ENCODE results near the gene CDC42EP1. TPM values are rescaled to one million over a fixed set of nuclear protein-coding genes. Genes with fewer than 3 reads are reported as not detected.

CDC42EP1 gene
- total RNA-seq, 4 donors from 2014 or later = 22.3 to 41.0 (median 34.7) TPM

- Histone ChIP-seq H3K27ac (peak overlapping the region; percentile 78 to 98 (median 96)), H3K36me3 (peaks cover 0 to 5% (median 0%) of the 10 kb centered on the region in 3 donors), H3K4me3 (peak overlapping the region; percentile 59 to 77 (median 64)), H3K27me3 (no peaks in the 10 kb centered on the region), H3K4me1 (peaks cover 0 to 56% (median 32%) of the 10 kb centered on the region in 4 donors), H3K9me3 (no peaks in the 10 kb centered on the region)
- peak in 1 of 2 donors; percentile 30 for TF ChIP-seq POLR2A (IDR thresholded peaks at IDR 0.05)
- TF ChIP-seq, protein P1, sequence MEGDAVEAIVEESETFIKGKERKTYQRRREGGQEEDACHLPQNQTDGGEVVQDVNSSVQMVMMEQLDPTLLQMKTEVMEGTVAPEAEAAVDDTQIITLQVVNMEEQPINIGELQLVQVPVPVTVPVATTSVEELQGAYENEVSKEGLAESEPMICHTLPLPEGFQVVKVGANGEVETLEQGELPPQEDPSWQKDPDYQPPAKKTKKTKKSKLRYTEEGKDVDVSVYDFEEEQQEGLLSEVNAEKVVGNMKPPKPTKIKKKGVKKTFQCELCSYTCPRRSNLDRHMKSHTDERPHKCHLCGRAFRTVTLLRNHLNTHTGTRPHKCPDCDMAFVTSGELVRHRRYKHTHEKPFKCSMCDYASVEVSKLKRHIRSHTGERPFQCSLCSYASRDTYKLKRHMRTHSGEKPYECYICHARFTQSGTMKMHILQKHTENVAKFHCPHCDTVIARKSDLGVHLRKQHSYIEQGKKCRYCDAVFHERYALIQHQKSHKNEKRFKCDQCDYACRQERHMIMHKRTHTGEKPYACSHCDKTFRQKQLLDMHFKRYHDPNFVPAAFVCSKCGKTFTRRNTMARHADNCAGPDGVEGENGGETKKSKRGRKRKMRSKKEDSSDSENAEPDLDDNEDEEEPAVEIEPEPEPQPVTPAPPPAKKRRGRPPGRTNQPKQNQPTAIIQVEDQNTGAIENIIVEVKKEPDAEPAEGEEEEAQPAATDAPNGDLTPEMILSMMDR (IDR thresholded peaks at IDR 0.05) = peak; percentile 37 to 89 (median 80)
- peak; percentile 78 to 95 (median 94) for DNase-seq
Observed at GRCh38 chr22:37561212-37562048, 1.1 kb downstream of the CDC42EP1 start.

DNA sequence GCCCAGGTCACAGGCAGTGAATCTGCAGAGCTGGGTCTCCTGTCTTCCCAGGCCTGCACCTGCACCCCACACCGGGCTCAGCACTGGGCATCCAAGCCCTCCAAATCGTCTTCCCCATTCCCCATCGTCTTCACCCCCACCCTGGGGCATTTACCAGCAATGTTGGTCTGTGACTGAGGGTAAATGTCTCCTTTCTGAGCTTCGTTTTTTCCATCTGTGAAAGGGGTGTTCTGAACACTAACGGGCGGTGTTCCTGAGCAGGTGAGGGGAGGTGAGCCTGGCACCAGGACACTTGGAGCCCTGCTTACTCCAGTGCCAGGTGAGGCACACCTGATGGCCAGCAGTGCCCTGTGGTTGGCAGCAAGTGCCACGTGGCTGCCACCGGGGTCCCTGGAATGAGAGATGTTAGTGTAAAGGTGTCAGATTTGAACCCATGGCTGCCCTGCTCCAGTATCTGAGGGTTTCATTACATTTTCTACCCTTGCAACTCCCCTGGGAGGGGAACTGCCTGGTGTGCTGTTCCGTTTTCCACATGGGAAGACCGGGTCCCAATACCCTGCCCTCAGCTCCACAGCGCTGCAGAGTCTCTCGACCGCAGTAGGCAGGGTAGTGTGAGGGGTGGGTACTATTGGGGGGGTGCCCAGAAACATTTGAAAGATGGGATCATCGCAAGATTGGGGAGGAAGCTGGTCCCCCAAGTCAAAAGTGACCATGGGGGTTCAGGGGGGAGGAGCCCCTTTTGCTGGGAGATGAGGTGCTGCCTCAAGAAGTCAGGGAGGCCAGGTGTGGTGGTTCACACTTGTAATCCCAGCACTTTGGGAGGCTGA is 2.0 kb downstream of the CDC42EP1 start:
- no peak for TF ChIP-seq POLR2A (IDR thresholded peaks at IDR 0.05)
- TF ChIP-seq, protein P1 (IDR thresholded peaks at IDR 0.05) = no peak
- peak overlapping the region; percentile 59 to 77 (median 64) for H3K4me3 ChIP-seq
- H3K4me1 ChIP-seq = peaks cover 0 to 61% (median 39%) of the 10 kb centered on the region in 4 donors
- H3K27me3 ChIP-seq = no peaks in the 10 kb centered on the region
- H3K9me3 ChIP-seq = no peaks in the 10 kb centered on the region
- peak overlapping the region; percentile 78 to 98 (median 96) for H3K27ac ChIP-seq
- DNase-seq = no peak
- H3K36me3 ChIP-seq = peaks cover 0 to 12% (median 0%) of the 10 kb centered on the region in 3 donors

DNA sequence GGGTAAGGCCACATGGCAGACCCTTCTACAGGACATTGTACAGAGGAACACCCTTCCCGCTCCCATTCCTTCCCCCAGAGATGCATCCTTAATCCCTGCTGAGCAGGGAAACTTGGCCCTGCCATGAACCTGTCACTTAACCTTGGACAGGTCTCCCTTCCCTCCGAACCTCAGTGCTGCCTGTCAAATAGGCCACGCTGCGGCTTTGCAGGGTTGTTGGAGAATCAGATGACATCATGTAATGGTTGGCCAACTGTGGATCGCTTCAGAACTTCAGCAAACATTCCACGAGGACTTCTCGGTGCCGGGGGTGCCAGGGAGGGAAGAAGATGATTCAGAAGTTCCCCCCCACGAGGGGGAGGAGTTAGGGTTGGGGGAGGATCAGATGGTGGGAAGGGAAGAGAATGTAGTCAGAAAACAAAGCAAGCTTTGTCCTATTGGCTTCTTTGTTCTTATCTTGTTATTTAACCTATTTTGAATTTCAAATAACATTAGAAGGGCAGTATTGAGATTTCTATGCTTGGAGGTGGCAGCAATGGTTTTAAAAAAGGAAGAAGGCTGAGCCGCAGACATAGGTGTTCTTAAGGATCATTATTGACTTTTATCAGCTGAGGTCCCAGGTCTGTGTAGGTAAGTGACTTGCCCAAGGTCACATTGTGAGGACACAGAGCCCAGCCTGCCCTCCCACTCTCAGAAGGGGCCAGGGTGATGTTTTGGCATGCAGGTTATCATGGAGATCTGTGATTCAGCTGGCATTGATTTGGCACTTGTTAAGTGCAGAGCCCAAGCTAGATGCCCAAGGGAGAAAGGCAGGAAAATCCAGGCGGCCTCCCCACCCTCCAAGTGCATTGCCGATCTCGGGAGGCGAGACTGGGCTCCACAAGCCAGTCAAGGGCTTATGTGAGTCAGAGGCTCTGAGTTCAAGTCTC is 3.1 kb downstream of the CDC42EP1 start:
- peaks cover 0 to 14% (median 0%) of the 10 kb centered on the region in 3 donors for H3K36me3 ChIP-seq
- H3K4me3 ChIP-seq = no peak overlapping the region
- H3K4me1 ChIP-seq = peaks cover 4 to 69% (median 40%) of the 10 kb centered on the region in 4 donors
- H3K9me3 ChIP-seq = no peaks in the 10 kb centered on the region
- peak overlapping the region; percentile 78 to 98 (median 96) for H3K27ac ChIP-seq
- H3K27me3 ChIP-seq = no peaks in the 10 kb centered on the region
- DNase-seq = peak in 2 of 3 donors; percentile 42 to 80
- no peak for TF ChIP-seq POLR2A (IDR thresholded peaks at IDR 0.05)
- TF ChIP-seq, protein P1 (IDR thresholded peaks at IDR 0.05) = no peak

DNA sequence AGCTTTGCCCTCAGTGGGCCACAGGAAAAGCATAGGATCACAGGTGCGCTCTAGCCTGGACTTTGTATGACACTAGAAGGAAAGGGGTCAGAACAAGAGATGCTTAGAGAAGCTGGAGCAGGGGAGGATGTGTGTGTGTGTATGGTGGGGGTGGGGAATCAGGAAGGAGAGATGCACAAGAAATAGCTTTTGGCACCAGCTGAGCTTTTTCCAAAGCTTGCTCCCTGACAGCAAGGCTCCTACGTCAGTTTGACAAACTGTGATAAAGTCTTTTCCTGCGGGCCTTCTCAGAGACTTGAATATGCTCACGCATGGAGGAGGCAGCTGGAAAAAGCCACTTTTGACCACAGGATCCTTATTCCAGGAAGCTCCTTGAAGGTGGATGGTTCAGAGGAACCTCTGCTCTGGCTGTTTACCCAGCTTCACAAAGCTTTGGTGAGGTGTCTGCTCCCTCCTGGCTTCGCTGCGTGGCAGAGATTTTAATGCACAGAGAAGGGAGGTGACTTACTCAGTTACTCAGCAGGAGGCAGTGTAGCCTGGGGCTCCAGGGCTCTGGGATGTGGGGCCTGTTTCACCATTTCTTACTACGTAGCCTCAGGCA is 3.9 kb downstream of the CDC42EP1 start:
- Histone ChIP-seq H3K27me3 (no peaks in the 10 kb centered on the region), H3K36me3 (peaks cover 0 to 17% (median 0%) of the 10 kb centered on the region in 3 donors), H3K4me3 (no peak overlapping the region), H3K4me1 (peaks cover 7 to 77% (median 42%) of the 10 kb centered on the region in 4 donors), H3K9me3 (no peaks in the 10 kb centered on the region), H3K27ac (peak overlapping the region; percentile 78 to 98 (median 96))
- TF ChIP-seq POLR2A (IDR thresholded peaks at IDR 0.05) = no peak
- TF ChIP-seq, protein P1 (IDR thresholded peaks at IDR 0.05) = peak in 1 of 6 experiments; percentile 5
- DNase-seq = no peak

Data from Peyer's patch (tissue), 4 donors.